Keratinocyte (primary cell): Measurements from ENCODE around the gene OPRL1. TPM values are rescaled to one million over a fixed set of nuclear protein-coding genes. Genes with fewer than 3 reads are reported as not detected.

Experiments used
- DNase-seq: peaks from one replicate; pipeline ENCODE4 v3.0.0-alpha.2; 2011; ENCODE audit warnings: low read depth, missing footprints, low spot score
- FAIRE-seq: peaks from 2 replicates; lab custom pipeline; 2011; peaks lifted over from hg19 to GRCh38; lab: Jason Lieb, UNC
- H2AFZ ChIP-seq: 2 replicates; pipeline ENCODE4 v1.6.0; 2012; ENCODE audit warnings: low read length, control low read depth, inconsistent platforms; ENCODE audit not compliant: control insufficient read depth
- H3K27ac ChIP-seq: 2 replicates; pipeline ENCODE4 v1.5.1; 2011; ENCODE audit warnings: low read length; ENCODE audit not compliant: control insufficient read depth, insufficient read depth
- H3K27me3 ChIP-seq: 3 replicates; pipeline ENCODE4 v1.6.0; 2011; ENCODE audit warnings: low read length; ENCODE audit not compliant: control insufficient read depth, insufficient read depth; ENCODE audit errors: extremely low read depth
- H3K36me3 ChIP-seq, 2 experiments: 2 replicates in 1 of 2; 3 replicates in 1 of 2; pipeline ENCODE4 v1.5.1; 2011; ENCODE audit warnings: low read length in 2 of 2, mild to moderate bottlenecking in 1 of 2; ENCODE audit not compliant: control insufficient read depth in 2 of 2, insufficient read depth in 2 of 2; ENCODE audit errors: extremely low read depth in 1 of 2
- H3K4me1 ChIP-seq: 3 replicates; pipeline ENCODE4 v1.5.1; 2011; ENCODE audit warnings: low read length; ENCODE audit not compliant: control insufficient read depth, insufficient read depth; ENCODE audit errors: extremely low read depth
- H3K4me2 ChIP-seq: 3 replicates; pipeline ENCODE4 v1.6.0; 2011; ENCODE audit warnings: low read depth, low read length; ENCODE audit not compliant: control insufficient read depth, insufficient read depth; ENCODE audit errors: extremely low read depth
- H3K4me3 ChIP-seq, 3 experiments: fragments of 200-600 bp in 1 of 3; sonication (generic) in 1 of 3; 2 replicates in 2 of 3; 3 replicates in 1 of 3; pipeline ENCODE4 v1.5.1; 2011 to 2016; ENCODE audit warnings: low read length in 3 of 3, mild to moderate bottlenecking in 3 of 3, control low read depth in 2 of 3, inconsistent platforms in 1 of 3, low read depth in 1 of 3, mixed read lengths in 1 of 3, mixed run types in 1 of 3, moderate library complexity in 1 of 3; ENCODE audit not compliant: control insufficient read depth in 2 of 3, insufficient read depth in 2 of 3; ENCODE audit errors: extremely low read depth in 1 of 3
- H3K79me2 ChIP-seq: 2 replicates; pipeline ENCODE4 v1.6.0; 2012; ENCODE audit warnings: low read length; ENCODE audit not compliant: control insufficient read depth, insufficient read depth
- H3K9ac ChIP-seq: 3 replicates; pipeline ENCODE4 v1.6.0; 2011; ENCODE audit warnings: low read length; ENCODE audit not compliant: control insufficient read depth, insufficient read depth; ENCODE audit errors: extremely low read depth
- H3K9me1 ChIP-seq: 3 replicates; pipeline ENCODE4 v1.6.0; 2011; ENCODE audit warnings: low read length; ENCODE audit not compliant: control insufficient read depth, insufficient read depth; ENCODE audit errors: extremely low read depth
- H3K9me3 ChIP-seq: 2 replicates; pipeline ENCODE4 v1.5.1; 2012; ENCODE audit warnings: low read depth, low read length; ENCODE audit not compliant: control insufficient read depth
- H4K20me1 ChIP-seq: 3 replicates; pipeline ENCODE4 v1.6.0; 2011; ENCODE audit warnings: low read length; ENCODE audit not compliant: control insufficient read depth, insufficient read depth; ENCODE audit errors: extremely low read depth
- CTCF ChIP-seq, 3 experiments: IDR thresholded peaks in 1 of 3; conservative IDR thresholded peaks in 1 of 3; optimal IDR thresholded peaks in 1 of 3; 2 replicates in 2 of 3; 3 replicates in 1 of 3; pipeline versions ENCODE3 to v1.5.1; 2011; ENCODE audit warnings: low read length in 3 of 3, mild to moderate bottlenecking in 3 of 3, moderate library complexity in 2 of 3, control low read depth in 1 of 3, inconsistent platforms in 1 of 3; ENCODE audit not compliant: insufficient read depth in 2 of 3; ENCODE audit errors: extremely low read depth in 1 of 3
- EZH2 ChIP-seq: IDR thresholded peaks from one replicate; pipeline ENCODE4 v1.6.1; 2012; ENCODE audit warnings: inconsistent platforms, mild to moderate bottlenecking, low read length, moderate library complexity
- dilution Hi-C: fragments of 300-500 bp; cut with MboI; formaldehyde crosslinking; loops from one replicate; pipeline ENCODE4 v1.7.0; 2020; ENCODE audit warnings: low sequenced_read_pairs; ENCODE audit not compliant: extremely low pct_ligation_motif_present
- polyA plus RNA-seq, 5 experiments: library from polyadenylated mRNA; depleted of rRNA in 3 of 5; stranded (reverse) in 3 of 5; stranded (forward) in 1 of 5; unstranded in 1 of 5; fragments of >200 nt; gene quantifications; 1 replicate in 1 of 5; 2 replicates in 3 of 5; 3 replicates in 1 of 5; pipeline versions ENCODE4 v1.2.1 to v1.2.3, GENCODE V29; 2011 to 2012; ENCODE audit warnings: missing spikeins in 2 of 5, low read depth in 1 of 5, low replicate concordance in 1 of 5

OPRL1 gene
- polyA plus RNA-seq, 1 donor (not counting 4 experiments of a cell fraction or from before 2014, with no cell fraction given), result 0.25 TPM

GRCh38 chr20:64035933-64036345 is 43.9 kb upstream of the OPRL1 start, which contains the start of gene C20orf204:
Gene C20orf204 (plus strand): TSS chr20:64036182. CDS start chr20:64036324, 142 bp downstream.
- peaks cover 19% of the 10 kb centered on the region for H3K27me3 ChIP-seq
- H3K9me3 ChIP-seq, result no peaks in the 10 kb centered on the region
- no peak within 1 kb of the TSS for H3K4me2 ChIP-seq
- no peak within 1 kb of the TSS for H3K4me3 ChIP-seq
- no peak within 1 kb of the TSS for H2AFZ ChIP-seq
- DNase-seq, result no peak
- H3K27ac ChIP-seq, result no peak within 1 kb of the TSS
- H3K36me3 ChIP-seq, result peaks cover 0 to 13% of the 10 kb centered on the region in 2 experiments
- H3K9ac ChIP-seq, result no peak within 1 kb of the TSS
- no peaks in the 10 kb centered on the region for H4K20me1 ChIP-seq
- peaks cover 5% of the 10 kb centered on the region for H3K4me1 ChIP-seq
- dilution Hi-C loops, result no loop called here
- no peak for FAIRE-seq
- no peak for TF ChIP-seq CTCF (optimal IDR thresholded peaks at IDR 0.05 in 1 of 3, IDR thresholded peaks at IDR 0.05 in 1 of 3, conservative IDR thresholded peaks at IDR 0.05 in 1 of 3; ENCODE audit: extremely low read depth in 1 of 3, insufficient read depth in 2 of 3, low read length in 3 of 3)
- TF ChIP-seq EZH2, result no peak
- no peaks in the 10 kb centered on the region for H3K79me2 ChIP-seq
- no peaks in the 10 kb centered on the region for H3K9me1 ChIP-seq

DNA sequence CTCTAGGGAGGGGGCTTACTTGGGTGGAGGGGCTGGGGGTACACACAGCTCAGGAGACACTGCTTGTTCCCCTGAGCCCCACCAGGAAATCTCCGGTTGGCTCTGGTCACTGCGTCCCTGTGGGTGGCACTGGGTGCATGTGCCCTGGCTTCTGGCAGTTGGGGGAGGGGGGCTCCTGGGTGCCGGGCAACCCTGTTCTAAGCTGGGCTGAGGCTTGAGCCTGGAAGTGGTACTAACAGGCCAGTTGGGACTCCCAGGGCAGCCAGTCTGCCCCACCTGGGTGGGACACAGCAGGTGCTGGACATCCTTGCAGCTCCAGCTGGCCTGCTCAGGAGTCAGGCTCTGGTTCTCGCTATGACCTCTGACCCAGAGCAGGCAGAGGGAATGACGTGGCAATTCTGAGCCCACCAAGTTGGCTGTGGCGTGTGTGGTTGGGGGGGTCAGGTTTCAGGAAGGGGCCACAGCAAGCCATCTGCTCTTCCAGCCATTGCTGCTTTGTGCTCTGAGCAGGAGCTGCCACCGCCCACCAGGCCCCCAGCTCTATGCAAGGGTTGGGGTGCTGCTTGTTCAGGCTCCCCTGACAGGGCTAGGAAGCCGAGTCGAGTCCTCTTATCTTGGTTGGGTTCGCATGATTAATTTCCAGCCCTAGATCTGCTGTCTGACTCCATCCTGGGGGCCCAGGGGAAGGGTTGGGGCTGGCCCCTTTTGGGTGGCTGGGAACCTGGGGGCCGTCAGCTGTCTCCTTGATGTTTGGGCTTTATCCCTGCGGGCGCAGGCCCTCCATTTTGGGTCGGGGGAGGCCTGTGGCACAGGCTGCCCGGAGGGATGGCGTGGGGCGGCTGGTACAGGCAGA is 43.3 kb upstream of the OPRL1 start:
- Histone ChIP-seq H3K27ac (no peak overlapping the region), H3K9me3 (no peaks in the 10 kb centered on the region), H3K4me3 (no peak overlapping the region), H3K9ac (no peak overlapping the region), H3K79me2 (no peaks in the 10 kb centered on the region), H3K9me1 (no peaks in the 10 kb centered on the region), H3K4me1 (peaks cover 5% of the 10 kb centered on the region), H3K27me3 (peaks cover 24% of the 10 kb centered on the region), H4K20me1 (no peaks in the 10 kb centered on the region), H3K4me2 (no peak overlapping the region), H2AFZ (no peak overlapping the region), H3K36me3 (peaks cover 0 to 13% of the 10 kb centered on the region in 2 experiments)
- no peak for DNase-seq
- no peak for FAIRE-seq
- TF ChIP-seq CTCF (optimal IDR thresholded peaks at IDR 0.05 in 1 of 3, IDR thresholded peaks at IDR 0.05 in 1 of 3, conservative IDR thresholded peaks at IDR 0.05 in 1 of 3; ENCODE audit: extremely low read depth in 1 of 3, insufficient read depth in 2 of 3, low read length in 3 of 3), result no peak
- dilution Hi-C loops, result no loop called here
